GM06990 (cell line): ENCODE results near the gene MICAL3.
"Not testable (repeated sequence)": the region's sequence is repeated elsewhere in the genome, so short reads cannot be mapped to it uniquely, and the experiment has no call there.

Experiments used
- DNase-seq: peaks from one replicate; pipeline ENCODE4 v3.0.0-alpha.2; 2011; ENCODE audit not compliant: insufficient read length; ENCODE audit errors: extremely low read depth
- H3K27me3 ChIP-seq: replicated peaks from 2 replicates; pipeline ENCODE4 v1.6.0; 2011; ENCODE audit warnings: low read length; ENCODE audit not compliant: control insufficient read depth, insufficient read depth
- H3K36me3 ChIP-seq: 2 replicates; pipeline ENCODE4 v1.5.1; 2011; ENCODE audit warnings: low read length; ENCODE audit not compliant: control insufficient read depth, insufficient read depth
- H3K4me3 ChIP-seq: replicated peaks from 2 replicates; pipeline ENCODE4 v1.5.1; 2011; ENCODE audit warnings: low read depth, mild to moderate bottlenecking, control low read depth, low read length
- CTCF ChIP-seq: IDR thresholded peaks from 2 replicates; pipeline ENCODE4 v1.5.1; 2011; ENCODE audit warnings: low read length, control low read depth, mild to moderate bottlenecking, inconsistent platforms; ENCODE audit not compliant: insufficient read depth, poor library complexity, severe bottlenecking

MICAL3 gene

DNA sequence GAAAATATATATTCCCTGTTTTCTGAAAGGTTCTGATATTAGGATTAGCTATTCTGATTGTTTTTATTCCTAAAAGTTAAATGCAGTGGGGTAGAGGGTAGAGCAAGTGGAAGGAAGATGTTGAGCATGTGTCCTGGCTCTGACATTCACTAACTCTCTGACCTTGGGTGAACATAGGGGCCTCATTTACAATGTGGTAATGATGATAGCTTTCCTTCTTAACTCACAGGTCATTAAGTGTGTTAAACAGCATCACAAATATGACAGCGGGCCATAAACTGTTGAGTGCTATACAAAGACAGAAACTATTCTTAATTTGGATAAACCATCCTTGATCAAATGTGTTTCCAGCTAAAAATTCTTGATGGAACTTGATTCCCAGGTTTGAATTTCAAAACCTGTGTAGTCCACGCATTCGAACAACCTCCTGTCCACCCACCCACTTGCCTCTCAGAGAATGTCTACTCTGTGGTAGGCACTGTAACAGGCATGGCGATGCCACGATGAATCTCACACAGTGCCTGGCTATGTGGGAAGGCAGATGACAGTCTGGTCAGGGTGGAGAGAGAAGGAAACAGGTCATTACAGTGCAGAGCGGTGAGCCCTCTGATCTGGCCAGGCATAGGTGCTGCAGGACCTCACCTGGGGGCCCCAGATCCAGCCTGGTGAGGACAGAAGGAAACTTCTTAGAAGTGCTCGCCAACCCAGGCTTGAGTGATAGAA lies 34.2 kb upstream of the MICAL3 start:
- TF ChIP-seq CTCF, result no peak
- no peak for DNase-seq
- Histone ChIP-seq H3K36me3 (no peaks in the 10 kb centered on the region), H3K4me3 (no peak overlapping the region), H3K27me3 (no peaks in the 10 kb centered on the region)

DNA sequence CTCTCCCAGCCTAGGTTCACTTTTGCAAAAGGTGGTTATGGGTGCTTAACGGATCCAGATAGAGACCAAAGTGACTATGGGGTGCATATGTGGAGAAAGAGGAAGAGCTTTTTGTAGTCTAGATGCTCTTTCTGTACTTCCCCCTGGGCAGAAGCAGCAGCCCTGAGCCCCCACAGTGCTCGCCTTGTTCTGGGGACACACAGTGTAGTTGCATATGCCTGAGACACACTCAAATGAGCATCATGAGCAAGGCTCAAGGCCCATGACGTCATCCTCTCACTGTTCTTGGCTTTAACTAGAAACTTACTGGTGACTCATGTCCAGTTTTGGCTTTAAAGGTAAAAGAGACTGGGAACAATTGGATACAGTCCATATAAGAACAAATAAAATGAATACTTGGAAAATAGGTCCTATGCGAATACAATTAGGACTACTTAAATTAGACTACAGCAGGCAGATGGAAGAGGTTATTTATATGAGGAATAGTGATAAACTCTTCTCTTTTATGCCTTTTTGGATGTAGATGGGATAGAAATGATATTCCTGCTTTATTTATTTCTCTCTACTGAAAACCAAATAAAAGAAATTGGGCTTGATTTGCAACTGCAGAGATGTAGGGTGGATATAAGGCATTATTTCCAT lies 33.3 kb upstream of the MICAL3 start:
- Histone ChIP-seq H3K4me3 (no peak overlapping the region), H3K27me3 (no peaks in the 10 kb centered on the region), H3K36me3 (no peaks in the 10 kb centered on the region)
- TF ChIP-seq CTCF, result no peak
- peak; percentile 76 for DNase-seq

- DNase-seq, result peak; percentile 81
Measured at GRCh38 chr22:18056807-18057474, 32.6 kb upstream of the MICAL3 start.

GRCh38 chr22:18056161-18056666 lies 31.9 kb upstream of the MICAL3 start:
- H3K4me3 ChIP-seq, result no peak overlapping the region
- no peak for TF ChIP-seq CTCF
- H3K36me3 ChIP-seq, result no peaks in the 10 kb centered on the region
- peak; percentile 50 for DNase-seq
- H3K27me3 ChIP-seq, result no peaks in the 10 kb centered on the region

More at GRCh38 chr22:18056807-18057474, 32.6 kb upstream of the MICAL3 start:
- Histone ChIP-seq H3K36me3 (no peaks in the 10 kb centered on the region), H3K27me3 (no peaks in the 10 kb centered on the region), H3K4me3 (no peak overlapping the region)
- no peak for TF ChIP-seq CTCF

GRCh38 chr22:18055619-18056160 lies 31.3 kb upstream of the MICAL3 start:
- no peaks in the 10 kb centered on the region for H3K27me3 ChIP-seq
- H3K4me3 ChIP-seq, result no peak overlapping the region
- DNase-seq, result no peak
- no peak for TF ChIP-seq CTCF
- no peaks in the 10 kb centered on the region for H3K36me3 ChIP-seq

GRCh38 chr22:18053216-18053946 lies 29.0 kb upstream of the MICAL3 start:
- H3K36me3 ChIP-seq, H3K4me3 ChIP-seq, H3K27me3 ChIP-seq, DNase-seq: not testable (repeated sequence)

- H3K36me3 ChIP-seq, DNase-seq, H3K27me3 ChIP-seq, H3K4me3 ChIP-seq: not testable (repeated sequence)
Measured at GRCh38 chr22:18051113-18051512, 26.8 kb upstream of the MICAL3 start.
